Natural killer cell treated with Interleukin-12 subunit alpha and Interleukin-12 subunit beta and Interleukin-15 and Interleukin-18, amount 100 ng/mL, for 72 hours (primary cell): ENCODE measurements around the gene BANK1. TPM values are rescaled to one million over a fixed set of nuclear protein-coding genes. Genes with fewer than 3 reads are reported as not detected.

Experiments used
- ATAC-seq, 2 donors: fragments of 150-1000 bp; cut with Tn5 transposase in 1 of 2; sonication (Bioruptor Pico), chemical (Tn5 transposase) in 1 of 2; 2 replicates each; pipeline ENCODE4 v1.10.0; 2021
- DNase-seq: peaks from one replicate; pipeline ENCODE4 v3.0.0; 2022; ENCODE audit warnings: low spot score
- H3K27ac Mint-ChIP-seq, 2 donors: 1 replicate in 1 of 2; 2 replicates in 1 of 2; pipeline ENCODE4 v1.8.0; 2022; ENCODE audit warnings: mixed read lengths in 2 of 2, mild to moderate bottlenecking in 1 of 2, moderate library complexity in 1 of 2
- H3K27me3 Mint-ChIP-seq, 2 donors: 1 replicate in 1 of 2; 2 replicates in 1 of 2; pipeline ENCODE4 v1.8.0; 2022; ENCODE audit warnings: mixed read lengths in 2 of 2
- H3K36me3 Mint-ChIP-seq: one replicate; pipeline ENCODE4 v1.8.0; 2022; ENCODE audit warnings: mixed read lengths
- H3K4me1 Mint-ChIP-seq, 2 donors: 1 replicate in 1 of 2; 2 replicates in 1 of 2; pipeline ENCODE4 v1.8.0; 2022; ENCODE audit warnings: low read depth in 2 of 2, mixed read lengths in 2 of 2, mild to moderate bottlenecking in 1 of 2
- H3K4me3 Mint-ChIP-seq: one replicate; pipeline ENCODE4 v1.8.0; 2022; ENCODE audit warnings: mixed read lengths
- H3K9me3 Mint-ChIP-seq: 2 replicates; pipeline ENCODE4 v1.8.0; 2022; ENCODE audit warnings: mixed read lengths
- total RNA-seq, 2 donors: library from RNA; stranded (reverse); gene quantifications; one replicate each; pipeline ENCODE4 v1.2.3, GENCODE V29; 2022

The BANK1 gene
- total RNA-seq, 2 donors from 2014 or later: 1.6 to 1.7 TPM

DNA sequence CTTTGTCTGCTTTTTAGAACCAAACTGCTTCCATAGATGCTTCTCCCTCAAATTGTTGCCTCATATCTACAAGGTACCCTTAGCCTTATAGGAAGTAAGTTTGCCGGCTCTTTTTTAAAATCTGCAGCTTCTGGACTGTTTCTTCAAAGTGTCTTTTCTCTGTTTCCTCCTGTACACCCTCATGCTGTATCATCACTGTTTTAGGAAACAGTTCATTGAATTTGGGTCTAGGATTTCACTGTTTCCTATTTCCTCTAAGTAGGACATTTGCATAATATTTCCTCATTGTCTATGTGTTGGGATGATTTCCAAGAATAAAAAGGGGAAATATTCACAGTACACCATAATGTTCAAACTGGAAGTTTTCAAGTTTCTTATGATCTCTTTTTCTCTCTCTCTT lies 43.0 kb downstream of the BANK1 start:
- Mint-ChIP-seq H3K4me1 (no peaks in the 10 kb centered on the region), H3K36me3 (no peaks in the 10 kb centered on the region), H3K4me3 (no peak overlapping the region), H3K9me3 (no peaks in the 10 kb centered on the region), H3K27ac (no peak overlapping the region), H3K27me3 (peaks cover 5 to 7% of the 10 kb centered on the region in 2 donors)
- DNase-seq (no peak), ATAC-seq (no peak)

DNA sequence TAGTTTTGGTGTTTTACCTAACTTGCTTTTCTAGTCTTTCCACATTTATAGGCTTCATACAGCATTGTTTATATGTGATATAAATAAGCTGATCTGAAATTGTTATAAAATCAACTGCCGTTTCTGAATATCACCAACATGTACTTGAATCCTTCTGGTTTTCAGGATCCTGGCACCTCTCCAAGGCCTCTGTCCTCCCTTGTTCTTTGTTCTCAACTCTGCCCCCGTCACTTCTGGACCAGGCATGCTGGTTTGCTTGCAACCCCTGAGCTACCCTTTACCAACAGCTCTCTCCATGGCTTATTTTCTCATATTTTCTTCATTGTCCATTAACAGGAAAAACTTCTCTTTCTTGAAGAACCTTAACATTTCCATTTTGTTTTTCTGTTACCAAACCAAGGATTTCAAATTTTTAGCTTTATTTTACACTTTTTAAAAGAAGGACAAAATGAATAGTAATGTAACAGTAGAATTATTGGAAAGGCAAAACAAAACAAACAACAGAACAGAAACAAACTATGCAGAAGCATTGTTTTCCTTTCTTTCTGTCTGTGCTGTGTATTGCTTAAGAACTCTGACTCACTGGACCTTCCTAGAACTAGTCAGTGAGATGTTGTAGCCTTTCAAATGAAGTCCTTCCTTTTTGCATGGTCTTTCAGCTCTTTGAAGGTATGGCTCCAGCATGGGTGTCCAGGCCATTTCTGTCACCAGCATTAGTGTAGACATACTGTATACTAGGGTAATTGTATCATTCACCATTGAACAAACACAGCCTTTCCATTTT lies 44.8 kb downstream of the BANK1 start:
- H3K27ac Mint-ChIP-seq: no peak overlapping the region
- peak in 1 of 2 donors; percentile 48 for ATAC-seq
- no peaks in the 10 kb centered on the region for H3K4me1 Mint-ChIP-seq
- peaks cover 5 to 7% of the 10 kb centered on the region in 2 donors for H3K27me3 Mint-ChIP-seq
- no peak overlapping the region for H3K4me3 Mint-ChIP-seq
- no peak for DNase-seq
- H3K36me3 Mint-ChIP-seq: no peaks in the 10 kb centered on the region
- no peaks in the 10 kb centered on the region for H3K9me3 Mint-ChIP-seq

DNA sequence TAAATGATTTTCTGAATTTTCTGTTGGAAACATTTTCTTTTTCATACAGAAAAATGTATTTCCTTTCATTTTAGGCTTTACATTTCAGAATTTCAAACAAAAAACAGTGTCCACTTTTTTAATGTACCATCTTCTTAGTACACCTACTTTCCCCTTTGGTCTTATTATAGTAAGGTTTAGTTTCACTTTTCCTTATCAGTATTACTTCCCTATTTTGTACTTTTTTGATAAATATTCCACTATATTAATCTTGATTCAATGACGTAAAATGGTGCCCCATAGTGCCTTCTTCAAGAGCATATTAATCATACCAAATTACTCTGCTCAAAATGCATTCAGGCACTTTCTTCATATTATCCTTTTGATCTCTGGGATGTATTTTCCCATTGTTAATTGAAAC lies 52.5 kb downstream of the BANK1 start:
- Mint-ChIP-seq H3K36me3 (no peaks in the 10 kb centered on the region), H3K27me3 (no peaks in the 10 kb centered on the region), H3K9me3 (no peaks in the 10 kb centered on the region), H3K4me3 (no peak overlapping the region), H3K4me1 (no peaks in the 10 kb centered on the region), H3K27ac (no peak overlapping the region)
- ATAC-seq (no peak), DNase-seq (no peak)

GRCh38 chr4:101846550-101846949 lies 56.0 kb downstream of the BANK1 start:
- Mint-ChIP-seq H3K9me3 (no peaks in the 10 kb centered on the region), H3K4me3 (no peak overlapping the region), H3K27ac (no peak overlapping the region), H3K27me3 (no peaks in the 10 kb centered on the region), H3K4me1 (no peaks in the 10 kb centered on the region), H3K36me3 (no peaks in the 10 kb centered on the region)
- DNase-seq (no peak), ATAC-seq (no peak)

GRCh38 chr4:101850698-101851097 lies 60.2 kb downstream of the BANK1 start:
- Mint-ChIP-seq H3K4me3 (no peak overlapping the region), H3K36me3 (no peaks in the 10 kb centered on the region), H3K9me3 (no peaks in the 10 kb centered on the region), H3K27ac (no peak overlapping the region), H3K27me3 (no peaks in the 10 kb centered on the region), H3K4me1 (no peaks in the 10 kb centered on the region)
- DNase-seq (no peak), ATAC-seq (no peak)

DNA sequence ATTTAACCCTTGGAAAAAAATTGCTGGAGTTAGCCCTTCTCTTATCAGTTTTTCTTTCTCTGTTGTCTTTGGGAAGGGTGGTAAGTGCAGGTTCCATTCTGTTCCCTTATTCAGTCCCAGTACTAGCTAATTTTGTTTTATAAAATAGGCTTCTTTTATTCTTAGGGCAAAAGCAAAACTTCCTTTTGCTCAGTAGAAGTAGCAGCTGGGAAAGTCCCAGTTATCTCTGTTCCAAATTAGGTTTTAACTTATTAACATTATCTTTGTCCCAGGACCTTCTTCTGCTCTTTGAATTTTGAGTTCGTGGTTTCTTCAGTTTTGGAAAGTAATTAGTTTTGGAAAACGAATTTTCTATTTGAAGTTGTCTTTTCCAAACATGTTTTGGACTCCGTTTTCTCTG lies 61.1 kb downstream of the BANK1 start:
- ATAC-seq (no peak), DNase-seq (no peak)
- Mint-ChIP-seq H3K4me3 (no peak overlapping the region), H3K27ac (no peak overlapping the region), H3K4me1 (no peaks in the 10 kb centered on the region), H3K27me3 (no peaks in the 10 kb centered on the region), H3K9me3 (no peaks in the 10 kb centered on the region), H3K36me3 (no peaks in the 10 kb centered on the region)

GRCh38 chr4:101853028-101853427 lies 62.5 kb downstream of the BANK1 start:
- Mint-ChIP-seq H3K4me1 (no peaks in the 10 kb centered on the region), H3K9me3 (no peaks in the 10 kb centered on the region), H3K4me3 (no peak overlapping the region), H3K27me3 (no peaks in the 10 kb centered on the region), H3K36me3 (no peaks in the 10 kb centered on the region), H3K27ac (no peak overlapping the region)
- ATAC-seq: no peak
- DNase-seq: no peak

DNA sequence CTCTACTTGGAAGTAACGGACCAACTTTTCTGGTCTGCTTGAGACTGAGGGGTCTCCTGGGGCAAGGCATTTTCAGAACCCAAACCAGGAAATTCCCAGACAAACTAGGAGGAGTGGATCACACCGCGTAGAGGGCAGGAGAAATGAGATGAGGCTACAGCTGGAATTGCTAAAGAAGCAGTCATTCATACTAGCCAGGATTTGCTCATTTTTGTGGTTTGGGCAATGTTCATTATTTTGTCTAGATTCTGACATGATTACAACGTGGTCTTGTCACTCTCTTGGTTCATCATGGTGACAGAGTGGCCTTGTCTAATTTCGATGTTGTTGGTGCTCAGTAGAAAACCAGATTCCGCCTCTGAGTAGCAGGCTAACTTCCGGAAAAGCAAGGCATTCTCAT lies 63.2 kb downstream of the BANK1 start:
- no peaks in the 10 kb centered on the region for H3K36me3 Mint-ChIP-seq
- no peaks in the 10 kb centered on the region for H3K9me3 Mint-ChIP-seq
- no peaks in the 10 kb centered on the region for H3K27me3 Mint-ChIP-seq
- no peak for ATAC-seq
- no peaks in the 10 kb centered on the region for H3K4me1 Mint-ChIP-seq
- H3K4me3 Mint-ChIP-seq: no peak overlapping the region
- no peak overlapping the region for H3K27ac Mint-ChIP-seq
- no peak for DNase-seq

- H3K27ac Mint-ChIP-seq: no peak overlapping the region
- no peaks in the 10 kb centered on the region for H3K27me3 Mint-ChIP-seq
- H3K36me3 Mint-ChIP-seq: no peaks in the 10 kb centered on the region
- ATAC-seq (no peak), DNase-seq (no peak)
- H3K4me3 Mint-ChIP-seq: no peak overlapping the region
- H3K9me3 Mint-ChIP-seq: no peaks in the 10 kb centered on the region
- no peaks in the 10 kb centered on the region for H3K4me1 Mint-ChIP-seq
Measured at GRCh38 chr4:101855239-101855638, 64.7 kb downstream of the BANK1 start.

GRCh38 chr4:101856149-101856548 lies 65.6 kb downstream of the BANK1 start:
- no peaks in the 10 kb centered on the region for H3K27me3 Mint-ChIP-seq
- no peak overlapping the region for H3K4me3 Mint-ChIP-seq
- no peak overlapping the region for H3K27ac Mint-ChIP-seq
- H3K4me1 Mint-ChIP-seq: no peaks in the 10 kb centered on the region
- no peak for DNase-seq
- H3K9me3 Mint-ChIP-seq: no peaks in the 10 kb centered on the region
- no peaks in the 10 kb centered on the region for H3K36me3 Mint-ChIP-seq
- ATAC-seq: no peak

GRCh38 chr4:101857176-101857575 lies 66.6 kb downstream of the BANK1 start:
- Mint-ChIP-seq H3K4me3 (no peak overlapping the region), H3K36me3 (no peaks in the 10 kb centered on the region), H3K27ac (no peak overlapping the region), H3K9me3 (no peaks in the 10 kb centered on the region), H3K4me1 (no peaks in the 10 kb centered on the region), H3K27me3 (no peaks in the 10 kb centered on the region)
- ATAC-seq (no peak), DNase-seq (no peak)

GRCh38 chr4:101858641-101859040 lies 68.1 kb downstream of the BANK1 start:
- no peak for ATAC-seq
- Mint-ChIP-seq H3K36me3 (no peaks in the 10 kb centered on the region), H3K4me1 (no peaks in the 10 kb centered on the region), H3K9me3 (no peaks in the 10 kb centered on the region), H3K27ac (no peak overlapping the region), H3K4me3 (no peak overlapping the region), H3K27me3 (no peaks in the 10 kb centered on the region)
- DNase-seq: no peak

GRCh38 chr4:101862595-101862994 lies 72.1 kb downstream of the BANK1 start:
- Mint-ChIP-seq H3K36me3 (no peaks in the 10 kb centered on the region), H3K27ac (no peak overlapping the region), H3K4me3 (no peak overlapping the region), H3K27me3 (no peaks in the 10 kb centered on the region), H3K9me3 (peaks cover 6% of the 10 kb centered on the region), H3K4me1 (no peaks in the 10 kb centered on the region)
- ATAC-seq (no peak), DNase-seq (no peak)

DNA sequence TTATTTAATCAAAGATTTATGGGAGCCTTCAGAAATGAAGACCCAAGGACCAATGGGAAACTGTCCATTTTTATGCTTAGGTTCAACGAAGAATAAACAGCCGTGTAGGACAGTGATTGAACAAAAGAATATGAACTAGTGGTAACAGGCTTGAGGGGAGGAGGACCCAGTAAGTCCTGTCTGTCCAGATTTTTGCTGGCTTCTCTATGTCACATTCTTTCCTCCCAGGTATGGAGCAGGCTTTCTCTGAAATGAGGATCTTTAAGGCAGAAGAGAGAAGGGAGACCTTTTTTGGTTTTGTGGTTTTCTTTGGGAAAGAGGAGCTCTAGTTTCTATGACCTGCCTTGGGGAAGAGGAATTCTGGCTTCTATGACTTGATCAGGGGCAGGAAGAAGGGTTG lies 74.1 kb downstream of the BANK1 start:
- no peak overlapping the region for H3K4me3 Mint-ChIP-seq
- no peak overlapping the region for H3K27ac Mint-ChIP-seq
- H3K4me1 Mint-ChIP-seq: no peaks in the 10 kb centered on the region
- H3K27me3 Mint-ChIP-seq: no peaks in the 10 kb centered on the region
- DNase-seq (no peak), ATAC-seq (no peak)
- no peaks in the 10 kb centered on the region for H3K36me3 Mint-ChIP-seq
- H3K9me3 Mint-ChIP-seq: peaks cover 6% of the 10 kb centered on the region

- Mint-ChIP-seq H3K36me3 (no peaks in the 10 kb centered on the region), H3K4me1 (no peaks in the 10 kb centered on the region), H3K4me3 (no peak overlapping the region), H3K27me3 (no peaks in the 10 kb centered on the region), H3K27ac (no peak overlapping the region), H3K9me3 (peaks cover 6% of the 10 kb centered on the region)
- DNase-seq (no peak), ATAC-seq (no peak)
Measured at GRCh38 chr4:101865501-101866062, 75.1 kb downstream of the BANK1 start.
